ENCODE data around the gene FRK.
"Not testable (repeated sequence)": the region's sequence is repeated elsewhere in the genome, so short reads cannot be mapped to it uniquely, and the experiment has no call there.

FRK gene

GRCh38 chr6:116060572-116061283, at the start of gene FRK:
TSS of gene FRK (minus strand) at chr6:116060891. CDS start at chr6:116060311, 580 bp downstream.
- peak; percentile 17 for DNase-seq (ENCODE audit: low read depth, low spot score)

DNA sequence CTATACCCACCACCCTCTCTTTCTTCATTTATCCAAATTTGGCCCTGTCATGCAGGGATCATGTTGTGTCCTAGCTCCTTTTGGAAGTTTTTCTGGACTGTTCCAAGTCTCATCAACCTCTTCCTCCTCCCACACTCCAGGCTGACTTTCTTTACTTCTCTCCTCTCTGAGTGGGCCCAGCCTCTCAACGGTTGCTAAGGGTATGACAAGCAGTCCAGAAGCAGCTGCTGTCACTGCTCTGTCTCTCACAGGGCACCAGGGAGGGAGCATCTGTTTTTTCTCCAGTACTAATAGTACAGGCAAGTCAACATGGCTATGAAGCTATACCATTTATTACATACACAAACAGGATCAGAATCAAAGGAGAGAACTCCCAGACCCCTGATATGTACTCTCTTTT, 48.1 kb upstream of the FRK start:
- no peak for DNase-seq (ENCODE audit: low read depth, low spot score)

- DNase-seq (ENCODE audit: low read depth, low spot score): no peak
Observed at GRCh38 chr6:116106146-116106545, 45.5 kb upstream of the FRK start.

DNA sequence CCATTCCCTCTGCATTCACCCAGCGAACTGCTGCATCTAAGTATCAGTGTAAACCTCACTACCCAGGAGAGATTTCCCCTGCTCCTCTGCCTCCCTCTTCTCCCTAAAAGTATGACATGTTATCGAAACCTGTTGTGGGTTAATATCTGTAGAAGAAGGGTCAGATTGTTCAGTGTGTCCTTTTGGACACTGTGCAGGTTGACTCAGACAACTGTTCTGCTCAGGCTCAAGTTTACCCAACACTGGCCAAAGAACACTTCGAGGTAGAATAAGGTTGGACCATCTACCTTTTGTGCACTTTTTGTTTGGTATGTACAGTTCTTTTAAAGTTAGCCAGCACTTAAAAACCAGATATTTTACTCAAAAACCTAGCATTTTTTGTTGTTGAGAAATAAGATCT, 44.6 kb upstream of the FRK start:
- no peak for DNase-seq (ENCODE audit: low read depth, low spot score)

- DNase-seq (ENCODE audit: low read depth, low spot score): no peak
Observed at GRCh38 chr6:116104636-116105035, 43.9 kb upstream of the FRK start.

- DNase-seq (ENCODE audit: low read depth, low spot score): no peak
Observed at GRCh38 chr6:116102873-116103272, 42.2 kb upstream of the FRK start.

GRCh38 chr6:116101790-116102189, 41.1 kb upstream of the FRK start:
- DNase-seq (ENCODE audit: low read depth, low spot score): no peak

DNA sequence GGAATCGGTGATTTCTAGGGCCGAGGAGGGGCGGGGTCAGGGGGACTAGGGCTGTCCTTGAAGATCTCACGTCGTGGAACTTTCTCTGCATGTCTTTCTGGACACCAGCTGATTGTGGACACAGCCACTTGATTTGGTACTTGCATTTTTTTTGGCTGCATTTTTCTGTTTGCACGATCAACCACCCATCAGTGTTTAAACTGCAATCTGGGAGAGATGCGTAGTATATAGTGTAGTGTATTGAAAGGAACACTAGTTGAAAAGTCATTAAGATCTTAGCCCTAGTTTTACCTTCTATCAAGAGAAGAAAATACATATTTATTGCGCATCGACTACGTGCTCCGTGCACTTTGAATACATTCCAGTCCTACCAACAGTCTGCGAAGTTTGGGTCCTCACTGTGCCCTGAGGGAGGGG, 40.6 kb upstream of the FRK start:
- DNase-seq (ENCODE audit: low read depth, low spot score): no peak

GRCh38 chr6:116100419-116101301, 40.0 kb upstream of the FRK start, which contains the start of gene NT5DC1:
TSS of gene NT5DC1 (plus strand) at chr6:116100853. CDS start at chr6:116100931, 78 bp downstream.
- no peak for DNase-seq (ENCODE audit: low read depth, low spot score)

DNA sequence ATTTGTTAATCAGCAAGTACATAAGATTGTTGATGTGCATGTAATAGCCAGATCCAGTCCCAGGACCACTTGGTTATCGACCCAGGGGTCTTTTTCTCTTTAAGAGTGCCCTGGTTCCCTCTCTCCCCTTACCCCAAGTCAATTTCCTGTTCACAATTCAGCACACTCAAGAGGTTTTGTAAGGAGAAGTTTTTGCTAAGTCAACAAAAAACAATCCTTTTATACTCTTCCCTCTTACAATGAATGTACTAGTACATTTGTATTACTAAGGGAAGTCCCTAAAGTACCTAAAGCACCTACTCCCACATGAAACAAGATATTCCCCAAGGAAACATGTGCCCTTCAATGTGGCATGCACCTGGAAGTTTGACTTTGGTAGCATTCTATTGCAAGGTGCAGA, 38.3 kb upstream of the FRK start:
- DNase-seq (ENCODE audit: low read depth, low spot score): no peak

- DNase-seq (ENCODE audit: low read depth, low spot score): no peak
Observed at GRCh38 chr6:116096979-116097816, 36.5 kb upstream of the FRK start.

DNA sequence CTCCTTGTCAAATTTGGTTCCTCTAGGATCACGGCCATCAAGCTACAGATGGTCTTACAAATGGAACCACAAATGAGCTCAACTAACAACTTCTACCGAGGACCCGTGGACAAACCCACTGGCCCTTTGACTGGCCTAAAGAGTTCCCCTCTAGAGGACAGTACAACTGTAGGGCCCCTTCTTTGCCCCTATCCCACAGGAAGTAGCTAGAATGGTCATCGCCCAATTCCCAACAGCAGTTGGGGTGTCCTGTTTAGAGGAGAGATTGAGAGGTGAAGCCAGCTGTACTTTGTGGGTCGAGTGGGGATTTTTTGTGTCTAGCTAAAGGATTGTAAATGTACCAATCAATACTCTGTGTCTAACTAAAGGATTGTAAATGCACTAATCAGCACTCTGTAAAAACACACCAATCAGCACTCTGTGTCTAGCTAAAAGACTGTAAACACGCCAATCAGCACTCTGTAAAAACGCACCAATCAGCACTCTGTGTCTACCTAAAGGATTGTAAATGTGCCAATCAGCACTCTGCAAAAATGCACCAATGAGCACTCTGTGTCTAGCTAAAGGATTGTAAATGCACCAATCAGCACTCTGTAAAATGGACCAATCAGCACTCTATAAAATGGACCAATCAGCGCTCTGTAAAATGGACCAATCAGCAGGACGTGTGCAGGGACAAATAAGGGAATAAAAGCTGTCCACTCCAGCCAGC, 35.5 kb upstream of the FRK start:
- DNase-seq (ENCODE audit: low read depth, low spot score): not testable (repeated sequence)

- no peak for DNase-seq (ENCODE audit: low read depth, low spot score)
Observed at GRCh38 chr6:116094041-116094440, 33.4 kb upstream of the FRK start.

DNA sequence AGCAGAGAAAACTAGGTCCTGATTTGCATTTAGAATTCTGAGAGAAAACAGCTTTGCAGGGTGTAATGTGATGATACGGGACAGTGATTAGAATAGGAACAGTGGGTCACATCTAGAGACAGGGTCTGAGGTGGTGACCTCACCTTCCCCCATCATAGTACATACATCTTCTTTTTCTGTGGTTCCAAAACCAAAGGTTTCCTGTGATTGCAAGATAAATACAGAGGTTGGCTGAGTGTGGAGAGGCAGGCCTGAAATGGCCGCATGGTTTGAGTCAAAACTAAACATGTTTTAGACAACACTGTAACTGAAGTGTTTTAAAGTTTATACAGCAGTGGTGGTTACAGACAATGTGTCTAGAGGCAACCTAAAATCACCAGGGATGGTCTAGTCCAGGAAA, 29.6 kb upstream of the FRK start:
- DNase-seq (ENCODE audit: low read depth, low spot score): no peak

- no peak for DNase-seq (ENCODE audit: low read depth, low spot score)
Observed at GRCh38 chr6:116088946-116089345, 28.3 kb upstream of the FRK start.

DNA sequence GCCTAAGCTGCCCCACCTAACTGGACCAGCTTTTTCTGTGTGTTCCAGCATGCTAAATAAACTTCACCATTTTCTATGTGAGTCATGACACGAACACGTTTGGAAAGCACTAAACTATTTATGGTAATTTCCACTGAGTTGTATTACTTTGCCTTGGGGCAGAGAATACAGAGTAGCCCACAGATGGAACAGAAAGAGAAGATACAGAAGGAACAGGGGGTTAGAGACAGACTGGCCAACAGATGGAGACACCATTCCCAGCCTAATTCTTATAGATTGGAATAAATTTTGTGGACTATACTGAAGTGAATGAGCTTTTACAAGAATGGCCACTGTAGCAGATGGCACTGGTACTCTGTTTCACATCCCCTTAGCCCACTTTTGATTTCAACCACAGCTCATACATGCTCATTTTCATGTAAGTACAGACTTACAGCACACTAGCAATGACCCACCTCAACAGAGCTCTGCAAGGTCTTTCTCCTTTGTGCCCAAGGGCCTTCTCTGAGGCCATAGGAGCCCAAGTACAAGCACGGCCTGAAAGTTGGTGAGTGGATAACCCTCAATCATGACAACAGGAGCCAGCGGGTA, 26.8 kb upstream of the FRK start:
- DNase-seq (ENCODE audit: low read depth, low spot score): no peak

DNA sequence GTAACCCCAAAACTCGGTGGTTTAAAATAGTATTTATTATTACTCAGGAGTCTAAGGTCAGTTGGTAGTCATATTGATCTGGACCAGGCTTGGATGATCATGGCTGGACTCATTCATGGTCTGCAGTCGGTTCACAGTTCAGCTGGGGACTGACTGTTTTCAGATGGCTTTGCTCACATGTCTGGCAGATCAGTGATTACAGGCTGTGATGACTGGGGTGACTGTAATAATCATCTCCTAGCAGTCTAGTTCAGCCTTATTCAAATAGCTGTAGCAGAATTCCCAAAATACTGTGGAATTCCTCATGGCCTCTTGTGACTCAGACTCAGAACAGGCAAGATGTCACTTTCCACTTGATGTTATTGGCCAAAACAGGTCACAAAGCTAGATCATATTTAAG, 23.6 kb upstream of the FRK start:
- no peak for DNase-seq (ENCODE audit: low read depth, low spot score)

DNA sequence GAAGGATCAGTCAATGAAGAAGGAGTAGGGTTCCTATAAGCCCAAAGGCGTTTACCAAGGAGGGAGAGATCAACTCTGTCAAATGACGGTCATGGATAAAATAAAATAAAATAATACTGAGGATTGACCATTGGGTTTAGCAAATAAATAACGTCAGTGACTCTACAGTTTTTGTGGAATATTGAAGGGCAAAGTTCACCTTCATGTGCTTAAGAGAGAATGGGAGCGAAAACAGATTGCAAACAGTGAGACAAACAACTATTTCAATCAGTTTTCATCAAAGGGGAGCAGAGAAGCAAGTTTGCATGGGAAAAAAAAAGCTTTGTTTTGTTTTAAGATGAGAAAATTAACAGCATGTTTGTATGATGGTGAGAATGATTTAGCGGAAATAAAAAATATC, 22.4 kb upstream of the FRK start:
- DNase-seq (ENCODE audit: low read depth, low spot score): no peak

GRCh38 chr6:116078945-116079344, 18.3 kb upstream of the FRK start:
- DNase-seq (ENCODE audit: low read depth, low spot score): no peak

DNA sequence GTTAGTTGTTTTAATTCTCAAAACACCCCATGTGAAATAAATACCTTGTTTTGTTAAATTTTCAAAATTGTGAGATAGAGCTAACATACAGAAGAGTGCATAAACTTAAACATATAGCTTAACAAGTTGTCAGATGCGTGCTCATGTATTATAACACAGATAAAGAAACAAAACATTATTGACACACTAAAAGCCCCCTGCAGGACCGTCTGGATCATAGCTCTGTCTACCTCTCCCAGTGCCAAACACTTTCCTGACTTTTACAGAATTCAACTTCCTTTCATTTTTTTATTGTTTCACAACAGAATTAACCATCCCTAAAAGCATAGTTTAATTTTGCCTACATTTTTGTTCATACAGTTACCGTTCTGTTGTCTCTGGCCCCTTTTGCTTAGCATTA, 17.8 kb upstream of the FRK start:
- DNase-seq (ENCODE audit: low read depth, low spot score): no peak
